ENCODE results near the gene ARF5.

DNA sequence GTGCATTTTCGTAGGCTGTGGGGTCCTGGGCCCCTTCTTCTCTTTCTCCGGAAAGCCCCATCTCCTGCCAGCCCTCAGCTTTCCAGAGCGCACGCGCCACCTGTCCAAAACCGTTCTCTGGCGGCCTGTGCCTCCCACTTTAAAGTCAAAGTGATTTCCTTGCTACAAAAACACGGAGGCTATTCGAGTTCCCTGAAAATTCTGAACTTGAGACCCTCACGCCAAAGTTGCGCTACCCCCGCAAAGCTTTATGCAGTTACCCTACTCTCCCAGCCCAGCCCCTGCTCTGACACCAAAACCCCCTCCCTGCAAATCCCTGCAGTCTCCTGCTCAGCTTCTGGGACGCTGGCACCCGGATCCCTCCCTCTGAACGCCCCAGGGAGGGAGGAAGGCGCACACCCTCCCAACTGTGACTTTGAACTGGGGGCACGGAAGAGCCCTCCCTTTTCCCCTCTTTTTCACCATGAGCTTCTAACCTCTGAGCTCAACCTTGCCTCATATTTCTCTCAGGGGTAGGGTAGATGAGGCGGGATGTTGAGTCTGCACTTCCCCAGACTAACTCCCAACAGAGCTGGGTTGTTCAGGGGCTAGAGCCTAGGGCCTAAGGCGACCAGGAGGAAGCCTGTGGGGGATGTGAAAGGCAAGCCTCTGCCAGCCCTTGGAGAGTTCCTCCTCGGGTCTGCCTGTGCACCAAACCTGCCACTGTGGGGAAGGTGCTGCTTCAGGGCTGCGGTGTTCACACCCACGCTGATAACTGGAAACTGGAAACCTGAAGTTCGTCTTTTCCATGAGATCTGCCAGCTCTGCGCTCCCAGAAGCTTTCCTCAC, 32.4 kb downstream of the ARF5 start:
- TF ChIP-seq, protein P1, sequence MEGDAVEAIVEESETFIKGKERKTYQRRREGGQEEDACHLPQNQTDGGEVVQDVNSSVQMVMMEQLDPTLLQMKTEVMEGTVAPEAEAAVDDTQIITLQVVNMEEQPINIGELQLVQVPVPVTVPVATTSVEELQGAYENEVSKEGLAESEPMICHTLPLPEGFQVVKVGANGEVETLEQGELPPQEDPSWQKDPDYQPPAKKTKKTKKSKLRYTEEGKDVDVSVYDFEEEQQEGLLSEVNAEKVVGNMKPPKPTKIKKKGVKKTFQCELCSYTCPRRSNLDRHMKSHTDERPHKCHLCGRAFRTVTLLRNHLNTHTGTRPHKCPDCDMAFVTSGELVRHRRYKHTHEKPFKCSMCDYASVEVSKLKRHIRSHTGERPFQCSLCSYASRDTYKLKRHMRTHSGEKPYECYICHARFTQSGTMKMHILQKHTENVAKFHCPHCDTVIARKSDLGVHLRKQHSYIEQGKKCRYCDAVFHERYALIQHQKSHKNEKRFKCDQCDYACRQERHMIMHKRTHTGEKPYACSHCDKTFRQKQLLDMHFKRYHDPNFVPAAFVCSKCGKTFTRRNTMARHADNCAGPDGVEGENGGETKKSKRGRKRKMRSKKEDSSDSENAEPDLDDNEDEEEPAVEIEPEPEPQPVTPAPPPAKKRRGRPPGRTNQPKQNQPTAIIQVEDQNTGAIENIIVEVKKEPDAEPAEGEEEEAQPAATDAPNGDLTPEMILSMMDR (IDR thresholded peaks at IDR 0.05), result no peak
- TF ChIP-seq POLR2A (IDR thresholded peaks at IDR 0.05), result no peak
